Loucy (cell line): ENCODE data around the gene RREB1.
A peak's percentile ranks its signal among the peaks of the same experiment; 100 is the strongest.

Source experiments
- H2AFZ ChIP-seq: fragments of 200-600 bp; sonication (generic); 2 replicates; pipeline ENCODE4 v1.6.0; 2016; ENCODE audit warnings: antibody characterized with exemption, mild to moderate bottlenecking, low read length, moderate library complexity
- H3F3A ChIP-seq: fragments of 200-600 bp; 2 replicates; pipeline ENCODE4 v1.6.0; 2016; ENCODE audit warnings: antibody characterized with exemption, low read depth, mild to moderate bottlenecking
- H3K27me3 ChIP-seq: fragments of 200-600 bp; sonication (generic); 2 replicates; pipeline ENCODE4 v1.6.1; 2014; ENCODE audit warnings: low read length, mild to moderate bottlenecking; ENCODE audit not compliant: insufficient read depth, poor library complexity, severe bottlenecking
- H3K36me3 ChIP-seq: fragments of 200-600 bp; sonication (generic); 2 replicates; pipeline ENCODE4 v1.6.1; 2016; ENCODE audit warnings: low read length; ENCODE audit not compliant: insufficient read depth
- H3K4me1 ChIP-seq: fragments of 200-600 bp; sonication (generic); 2 replicates; pipeline ENCODE4 v1.5.1; 2014; ENCODE audit warnings: low read length, mild to moderate bottlenecking; ENCODE audit not compliant: insufficient read depth, poor library complexity, severe bottlenecking
- H3K4me2 ChIP-seq: fragments of 200-600 bp; sonication (generic); 2 replicates; pipeline ENCODE4 v1.6.0; 2014; ENCODE audit warnings: antibody characterized with exemption, low read length, low read depth, mild to moderate bottlenecking; ENCODE audit not compliant: poor library complexity, severe bottlenecking
- H3K4me3 ChIP-seq: fragments of 200-600 bp; sonication (generic); 2 replicates; pipeline ENCODE4 v1.5.1; 2014; ENCODE audit warnings: low read length, mild to moderate bottlenecking, mixed read lengths; ENCODE audit not compliant: poor library complexity, severe bottlenecking
- H3K79me2 ChIP-seq: fragments of 200-600 bp; sonication (generic); 2 replicates; pipeline ENCODE4 v1.6.1; 2014; ENCODE audit warnings: low read length; ENCODE audit not compliant: insufficient read depth
- H3K9ac ChIP-seq: fragments of 200-600 bp; sonication (generic); 2 replicates; pipeline ENCODE4 v1.6.0; 2014; ENCODE audit warnings: mild to moderate bottlenecking, low read depth, low read length, moderate library complexity; ENCODE audit not compliant: poor library complexity, severe bottlenecking
- H3K9me2 ChIP-seq: fragments of 200-600 bp; sonication (generic); replicated peaks from 2 replicates; pipeline ENCODE4 v1.6.1; 2016; ENCODE audit warnings: low read depth, low read length, mixed read lengths
- H3K9me3 ChIP-seq: fragments of 200-600 bp; sonication (generic); 2 replicates; pipeline ENCODE4 v1.6.1; 2014; ENCODE audit warnings: mild to moderate bottlenecking, antibody characterized with exemption, low read length, low read depth; ENCODE audit not compliant: insufficient read depth
- H4K20me1 ChIP-seq: fragments of 200-600 bp; sonication (generic); 2 replicates; pipeline ENCODE4 v1.6.0; 2014; ENCODE audit warnings: antibody characterized with exemption, low read length, mild to moderate bottlenecking; ENCODE audit not compliant: insufficient read depth, poor library complexity, severe bottlenecking
- EZH2phosphoT487 ChIP-seq: fragments of 200-600 bp; IDR thresholded peaks from 2 replicates; pipeline ENCODE4 v1.6.1; 2018; ENCODE audit warnings: antibody characterized with exemption, mild to moderate bottlenecking, moderate library complexity, borderline replicate concordance
- TF ChIP-seq, protein P1 (sequence below): fragments of 200-600 bp; sonication (generic); conservative IDR thresholded peaks from 2 replicates; pipeline ENCODE4 v1.5.1; 2014; ENCODE audit warnings: mild to moderate bottlenecking, antibody characterized with exemption, low read length

Gene RREB1

GRCh38 chr6:7242835-7243178 lies 135.0 kb downstream of the RREB1 start:
- H3K4me3 ChIP-seq, result no peak overlapping the region
- H3K27me3 ChIP-seq, result no peaks in the 10 kb centered on the region
- H3K9me3 ChIP-seq, result no peaks in the 10 kb centered on the region
- H3F3A ChIP-seq, result 0 out of 2 replicates have a peak, but pooled peaks cover 4% of the 10 kb centered on the region
- H3K9me2 ChIP-seq, result no peaks in the 10 kb centered on the region
- H2AFZ ChIP-seq, result no peak overlapping the region
- H3K79me2 ChIP-seq, result no peaks in the 10 kb centered on the region
- H3K9ac ChIP-seq, result no peak overlapping the region
- peaks cover 3% of the 10 kb centered on the region for H4K20me1 ChIP-seq
- H3K36me3 ChIP-seq, result peaks cover 59% of the 10 kb centered on the region; the same call in 1 of the 2 replicates
- H3K4me2 ChIP-seq, result peak overlapping the region; percentile 59
- TF ChIP-seq, protein P1, sequence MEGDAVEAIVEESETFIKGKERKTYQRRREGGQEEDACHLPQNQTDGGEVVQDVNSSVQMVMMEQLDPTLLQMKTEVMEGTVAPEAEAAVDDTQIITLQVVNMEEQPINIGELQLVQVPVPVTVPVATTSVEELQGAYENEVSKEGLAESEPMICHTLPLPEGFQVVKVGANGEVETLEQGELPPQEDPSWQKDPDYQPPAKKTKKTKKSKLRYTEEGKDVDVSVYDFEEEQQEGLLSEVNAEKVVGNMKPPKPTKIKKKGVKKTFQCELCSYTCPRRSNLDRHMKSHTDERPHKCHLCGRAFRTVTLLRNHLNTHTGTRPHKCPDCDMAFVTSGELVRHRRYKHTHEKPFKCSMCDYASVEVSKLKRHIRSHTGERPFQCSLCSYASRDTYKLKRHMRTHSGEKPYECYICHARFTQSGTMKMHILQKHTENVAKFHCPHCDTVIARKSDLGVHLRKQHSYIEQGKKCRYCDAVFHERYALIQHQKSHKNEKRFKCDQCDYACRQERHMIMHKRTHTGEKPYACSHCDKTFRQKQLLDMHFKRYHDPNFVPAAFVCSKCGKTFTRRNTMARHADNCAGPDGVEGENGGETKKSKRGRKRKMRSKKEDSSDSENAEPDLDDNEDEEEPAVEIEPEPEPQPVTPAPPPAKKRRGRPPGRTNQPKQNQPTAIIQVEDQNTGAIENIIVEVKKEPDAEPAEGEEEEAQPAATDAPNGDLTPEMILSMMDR, result no peak
- no peak for TF ChIP-seq EZH2phosphoT487
- H3K4me1 ChIP-seq, result peaks cover 19% of the 10 kb centered on the region

GRCh38 chr6:7243179-7243981 lies 135.6 kb downstream of the RREB1 start:
- Histone ChIP-seq H3K4me1 (peaks cover 19% of the 10 kb centered on the region), H3F3A (0 out of 2 replicates have a peak, but pooled peaks cover 4% of the 10 kb centered on the region), H3K9ac (no peak overlapping the region), H4K20me1 (peaks cover 3% of the 10 kb centered on the region), H3K4me2 (peak overlapping the region; percentile 59), H3K27me3 (no peaks in the 10 kb centered on the region), H3K4me3 (no peak overlapping the region), H3K36me3 (peaks cover 64% of the 10 kb centered on the region; the same call in 1 of the 2 replicates), H3K9me3 (no peaks in the 10 kb centered on the region), H3K9me2 (no peaks in the 10 kb centered on the region), H2AFZ (no peak overlapping the region), H3K79me2 (no peaks in the 10 kb centered on the region)
- no peak for TF ChIP-seq EZH2phosphoT487
- TF ChIP-seq, protein P1, result peak; percentile 91

GRCh38 chr6:7245668-7246393 lies 138.1 kb downstream of the RREB1 start:
- no peak for TF ChIP-seq EZH2phosphoT487
- TF ChIP-seq, protein P1, result no peak
- Histone ChIP-seq H3F3A (0 out of 2 replicates have a peak, but pooled peaks cover 4% of the 10 kb centered on the region), H3K79me2 (no peaks in the 10 kb centered on the region), H3K9me3 (no peaks in the 10 kb centered on the region), H3K4me2 (no peak overlapping the region), H3K36me3 (peaks cover 69% of the 10 kb centered on the region; the same call in 1 of the 2 replicates), H3K9ac (no peak overlapping the region), H4K20me1 (peaks cover 3% of the 10 kb centered on the region), H3K4me1 (peaks cover 15% of the 10 kb centered on the region), H3K27me3 (no peaks in the 10 kb centered on the region), H3K4me3 (no peak overlapping the region), H3K9me2 (no peaks in the 10 kb centered on the region), H2AFZ (no peak overlapping the region)
